HG03558 (cell line): ENCODE measurements around the gene VAPA.

Experiments
- ATAC-seq: cut with Tn5 transposase; IDR thresholded peaks from one replicate; pipeline ENCODE4 v1.9.1; 2021; ENCODE audit warnings: moderate number of reproducible peaks; ENCODE audit not compliant: unreplicated experiment; ENCODE audit errors: extremely low read depth

VAPA gene, protein sequence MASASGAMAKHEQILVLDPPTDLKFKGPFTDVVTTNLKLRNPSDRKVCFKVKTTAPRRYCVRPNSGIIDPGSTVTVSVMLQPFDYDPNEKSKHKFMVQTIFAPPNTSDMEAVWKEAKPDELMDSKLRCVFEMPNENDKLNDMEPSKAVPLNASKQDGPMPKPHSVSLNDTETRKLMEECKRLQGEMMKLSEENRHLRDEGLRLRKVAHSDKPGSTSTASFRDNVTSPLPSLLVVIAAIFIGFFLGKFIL

DNA sequence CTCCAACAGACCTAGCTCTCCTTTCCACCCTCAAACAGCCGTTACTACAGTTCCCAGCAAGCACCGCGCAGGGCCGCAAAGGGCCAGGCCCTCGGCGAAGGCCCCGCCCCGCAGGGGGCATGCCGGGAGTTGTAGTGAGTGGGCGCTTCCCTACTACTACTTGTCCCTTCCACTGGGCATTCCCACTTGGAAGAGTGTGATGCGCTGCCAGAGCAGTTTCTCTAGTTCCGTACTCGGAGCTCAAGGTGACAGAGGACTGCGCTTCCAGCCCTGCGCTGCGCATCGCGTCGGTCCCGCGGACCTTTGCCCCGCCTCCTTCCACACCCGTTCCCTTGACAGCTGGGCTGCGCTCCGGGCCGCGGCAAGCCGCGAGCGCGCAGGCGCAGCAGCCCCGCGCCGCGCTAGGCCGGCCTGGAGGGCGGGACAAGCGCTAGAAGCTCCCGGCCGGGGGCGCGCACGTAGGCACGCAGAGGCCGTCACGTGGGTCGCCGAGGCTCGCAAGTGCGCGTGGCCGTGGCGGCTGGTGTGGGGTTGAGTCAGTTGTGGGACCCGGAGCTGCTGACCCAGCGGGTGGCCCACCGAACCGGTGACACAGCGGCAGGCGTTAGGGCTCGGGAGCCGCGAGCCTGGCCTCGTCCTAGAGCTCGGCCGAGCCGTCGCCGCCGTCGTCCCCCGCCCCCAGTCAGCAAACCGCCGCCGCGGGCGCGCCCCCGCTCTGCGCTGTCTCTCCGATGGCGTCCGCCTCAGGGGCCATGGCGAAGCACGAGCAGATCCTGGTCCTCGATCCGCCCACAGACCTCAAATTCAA is at the start of gene VAPA:
VAPA (plus strand) TSS at position 491 of the 808 bp plus-strand sequence; CDS start at position 732, 241 bp downstream.
- peak; percentile 59 for ATAC-seq

DNA sequence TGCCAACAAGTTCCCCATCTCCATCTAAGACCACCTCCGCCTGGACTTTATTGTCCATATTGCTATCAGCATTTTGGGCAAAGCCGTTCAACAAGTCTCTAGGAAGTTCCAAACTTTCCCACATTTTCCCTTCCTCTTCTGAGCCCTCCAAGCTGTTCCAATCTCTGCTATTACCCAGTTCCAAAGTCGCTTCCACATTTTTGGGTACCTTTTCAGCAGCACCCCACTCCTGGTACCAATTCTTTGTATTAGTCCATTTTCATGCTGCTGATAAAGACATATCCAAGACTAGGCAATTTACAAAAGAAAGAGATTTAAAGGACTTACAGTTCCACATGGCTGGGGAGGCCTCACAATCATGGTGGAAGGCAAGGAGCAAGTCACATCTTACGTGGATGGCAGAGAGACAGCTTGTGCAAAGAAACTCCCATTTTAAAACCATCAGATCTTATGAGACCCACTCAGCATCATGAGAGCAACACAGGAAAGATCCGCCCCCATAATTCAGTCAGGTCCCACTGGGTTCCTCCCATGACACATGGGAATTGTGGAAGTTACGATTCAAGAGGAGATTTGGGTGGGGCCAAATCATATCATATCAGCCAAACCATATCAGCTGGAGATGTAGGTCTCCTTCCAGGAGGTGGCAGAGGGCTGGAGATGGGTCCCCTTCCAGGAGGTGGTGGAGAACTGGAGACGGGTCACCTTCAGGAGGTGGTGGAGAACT is 47.9 kb upstream of the VAPA start:
- ATAC-seq: no peak

DNA sequence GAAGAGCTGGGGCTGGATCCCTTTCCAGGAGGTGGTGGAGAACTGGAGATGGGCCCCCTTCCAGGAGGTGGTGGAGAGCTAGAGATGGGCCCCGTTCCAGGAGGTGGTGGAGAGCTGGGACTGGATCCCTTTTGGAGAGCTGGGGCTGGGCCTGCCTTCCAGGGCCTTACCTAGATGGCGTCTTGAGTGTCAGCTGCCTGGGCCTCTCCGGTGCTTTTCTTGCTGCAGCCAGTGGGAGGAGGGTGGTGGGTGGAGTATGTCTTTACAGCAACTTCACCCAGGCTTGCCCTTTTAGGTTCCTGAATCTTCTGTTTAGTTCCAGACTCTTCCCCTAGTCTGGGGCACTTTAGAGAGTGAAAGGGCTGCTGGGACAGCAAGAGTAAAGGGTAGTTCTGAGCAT is 47.2 kb upstream of the VAPA start:
- no peak for ATAC-seq

DNA sequence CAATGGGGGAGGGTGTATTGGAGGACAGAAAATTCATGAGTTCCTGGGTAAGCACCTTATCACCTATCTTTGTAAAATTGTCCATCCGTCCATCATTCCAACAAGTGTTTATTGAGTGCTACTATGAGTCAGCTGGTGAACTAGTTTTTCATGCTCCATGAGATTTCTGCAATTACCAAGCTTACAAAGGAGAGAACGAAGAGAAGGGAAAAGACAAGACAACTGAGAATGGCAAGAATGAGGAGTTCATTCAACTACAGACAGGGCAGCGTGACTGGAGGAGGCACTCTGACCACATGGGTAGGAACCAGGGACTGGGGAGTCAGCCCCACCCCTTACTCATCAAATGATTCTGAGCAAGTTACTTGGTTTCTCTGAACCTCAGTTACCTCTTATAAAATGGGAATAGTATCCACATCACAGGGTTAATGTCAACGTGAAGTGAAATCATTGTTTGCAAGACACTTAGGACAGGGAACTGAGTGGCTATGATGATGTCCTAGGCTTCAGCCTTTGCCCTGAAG is 46.7 kb upstream of the VAPA start:
- no peak for ATAC-seq

DNA sequence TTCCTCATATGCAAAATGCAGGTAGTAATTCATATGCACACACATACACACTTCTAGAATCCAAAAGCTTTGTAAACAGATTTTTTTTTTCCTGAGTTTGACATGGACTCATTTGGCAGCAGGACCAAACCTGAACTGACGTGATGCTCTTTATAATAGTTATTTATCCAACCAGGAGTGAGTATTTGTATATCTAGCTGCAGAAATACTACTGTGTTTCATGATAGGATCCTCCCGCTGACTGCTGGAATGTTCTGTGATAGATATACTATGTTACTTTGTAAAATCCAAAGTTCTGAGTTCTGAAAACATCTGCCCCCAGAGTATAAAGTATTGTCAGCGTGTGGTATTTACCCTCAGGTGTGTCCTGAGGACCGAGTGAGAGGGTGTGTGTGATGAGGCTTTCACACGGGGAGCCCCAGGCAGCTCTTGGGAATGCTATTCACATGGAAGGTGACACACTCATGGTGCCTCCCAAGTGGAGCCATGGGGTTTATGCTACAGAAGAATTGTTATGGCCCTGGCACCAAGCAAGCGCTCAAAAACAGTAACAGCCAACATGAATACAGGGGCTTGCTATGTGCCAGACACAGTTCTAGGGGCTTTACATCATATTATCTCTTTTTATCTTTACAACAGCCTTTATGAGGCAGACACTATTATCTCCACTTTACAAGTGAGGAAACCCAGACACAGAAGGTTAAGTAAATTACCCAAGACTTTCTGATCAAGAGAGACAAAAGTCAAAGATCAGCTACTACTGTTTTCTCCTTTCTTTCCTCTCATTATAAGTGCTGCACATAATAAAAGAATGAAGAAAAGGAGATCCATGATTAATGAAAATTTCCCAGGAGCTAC is 44.7 kb upstream of the VAPA start:
- ATAC-seq: no peak

DNA sequence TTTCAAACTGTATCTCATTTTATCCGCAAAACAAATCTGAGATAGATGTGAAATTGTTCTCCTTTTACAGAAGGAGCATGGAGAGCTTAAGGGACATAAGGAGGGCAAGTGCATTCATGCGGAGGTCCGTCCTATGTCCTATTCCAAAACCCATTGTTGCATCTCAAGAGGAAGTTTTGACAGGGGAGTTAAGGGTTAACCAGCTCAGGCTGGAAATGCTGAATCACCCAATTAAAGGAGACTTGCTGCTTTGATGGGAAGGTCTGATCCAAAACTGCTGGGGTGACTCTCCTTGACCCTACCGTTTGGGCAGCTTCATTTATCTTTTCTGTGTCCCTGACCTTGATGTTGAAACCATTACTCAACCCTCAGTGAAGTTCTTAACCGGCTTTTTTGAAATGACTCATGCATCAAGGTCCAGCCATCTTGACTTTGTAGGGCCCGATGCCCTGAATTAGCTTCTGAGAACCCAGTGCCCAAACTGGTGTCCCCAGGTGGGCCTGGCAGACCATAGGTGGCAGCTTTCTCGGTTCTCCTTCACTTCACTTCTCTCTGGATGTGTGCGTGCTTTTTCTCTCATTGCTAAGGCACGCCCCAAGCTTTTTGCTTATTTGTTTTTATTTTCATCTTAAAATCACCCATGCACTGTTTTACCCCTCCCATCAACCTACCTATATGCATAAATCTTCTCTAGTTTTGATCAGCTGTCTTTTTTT is 43.9 kb upstream of the VAPA start:
- no peak for ATAC-seq

DNA sequence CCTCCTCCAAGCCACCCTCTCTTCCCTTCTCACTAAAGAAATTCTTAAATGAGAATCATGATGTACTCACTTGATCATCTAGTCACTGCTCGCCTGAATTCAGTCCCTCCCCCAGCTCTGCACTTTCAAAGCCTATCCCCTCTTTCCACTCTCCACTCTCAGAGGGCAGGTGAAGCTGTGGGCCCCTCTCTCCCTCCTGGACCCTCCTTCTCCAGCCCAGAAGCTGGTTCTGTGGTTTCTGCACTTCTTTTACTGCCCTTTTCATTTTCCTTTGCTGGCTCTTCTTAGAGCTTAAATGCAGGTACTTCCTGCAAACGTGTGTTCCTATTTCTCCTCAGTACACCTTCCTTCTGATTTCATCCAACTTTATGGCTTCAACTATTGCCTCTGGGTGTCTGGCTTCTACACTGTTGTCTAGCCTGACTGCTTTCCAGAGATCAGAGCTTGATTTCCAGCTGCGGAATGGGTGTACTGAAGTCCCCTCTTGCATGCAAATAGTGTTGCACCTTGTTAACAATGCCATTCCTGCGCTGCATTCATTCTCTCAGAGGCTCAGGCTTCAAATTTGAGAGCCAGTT is 43.3 kb upstream of the VAPA start:
- ATAC-seq: no peak

DNA sequence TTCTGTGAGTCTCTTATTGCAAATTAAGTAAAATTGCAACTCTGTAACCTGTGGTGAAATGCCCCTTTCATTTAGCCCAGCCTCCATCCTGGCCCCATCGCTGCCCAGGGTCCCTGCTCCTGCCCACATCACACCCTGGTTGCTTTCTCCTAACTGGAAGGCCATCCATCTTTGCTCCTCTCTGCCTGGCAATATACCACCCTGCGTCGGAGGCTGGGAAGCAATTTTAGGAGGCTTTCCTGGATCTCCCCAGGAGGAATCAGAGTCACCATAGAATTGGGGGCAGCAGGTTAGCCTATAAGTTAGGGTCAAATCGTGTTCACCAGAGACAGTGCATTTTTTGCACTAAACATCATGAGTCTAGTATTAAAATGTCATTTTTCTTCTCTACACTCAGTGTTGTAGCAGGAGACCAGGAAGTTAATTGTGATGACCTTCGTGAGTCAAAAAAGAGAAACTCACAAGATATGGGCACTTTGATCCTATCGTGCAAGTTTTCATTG is 42.5 kb upstream of the VAPA start:
- ATAC-seq: no peak

DNA sequence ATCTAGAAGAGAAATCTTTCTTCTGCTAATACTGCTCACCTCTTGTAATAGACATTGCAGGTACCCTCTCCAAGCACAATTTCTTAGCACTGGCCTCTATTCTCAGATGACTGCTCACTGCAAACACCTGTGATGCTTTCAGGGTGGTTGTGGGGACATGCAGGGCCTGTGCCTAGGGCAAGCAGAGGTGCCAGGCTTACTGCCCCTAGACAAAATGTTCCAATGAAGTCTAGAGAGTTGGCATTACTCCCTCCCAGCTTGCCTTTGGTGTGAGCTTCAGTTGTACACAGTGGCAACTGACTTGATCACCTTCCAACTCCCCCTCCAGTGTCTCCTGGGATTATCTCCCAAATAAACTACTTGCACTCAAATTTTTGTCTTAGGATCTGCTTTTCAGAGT is 41.0 kb upstream of the VAPA start:
- ATAC-seq: no peak

DNA sequence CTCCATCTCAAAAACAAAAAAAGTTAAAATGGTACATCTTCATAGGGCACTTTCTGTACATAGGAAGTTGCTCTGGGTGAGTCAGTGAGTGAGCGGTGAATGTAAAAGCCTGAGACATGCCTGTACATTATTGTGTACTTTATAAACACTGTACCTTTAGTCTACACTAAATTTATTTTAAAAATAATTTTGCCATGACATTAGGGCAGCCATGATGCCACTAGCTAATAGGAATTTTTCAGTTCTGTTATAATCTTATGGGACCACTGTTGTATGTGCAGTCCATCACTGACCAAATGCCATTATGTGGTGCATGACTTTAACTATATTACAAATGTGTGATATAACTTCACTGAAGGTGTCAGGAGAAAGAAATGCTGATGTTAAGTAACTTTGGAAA is 39.1 kb upstream of the VAPA start:
- ATAC-seq: no peak

DNA sequence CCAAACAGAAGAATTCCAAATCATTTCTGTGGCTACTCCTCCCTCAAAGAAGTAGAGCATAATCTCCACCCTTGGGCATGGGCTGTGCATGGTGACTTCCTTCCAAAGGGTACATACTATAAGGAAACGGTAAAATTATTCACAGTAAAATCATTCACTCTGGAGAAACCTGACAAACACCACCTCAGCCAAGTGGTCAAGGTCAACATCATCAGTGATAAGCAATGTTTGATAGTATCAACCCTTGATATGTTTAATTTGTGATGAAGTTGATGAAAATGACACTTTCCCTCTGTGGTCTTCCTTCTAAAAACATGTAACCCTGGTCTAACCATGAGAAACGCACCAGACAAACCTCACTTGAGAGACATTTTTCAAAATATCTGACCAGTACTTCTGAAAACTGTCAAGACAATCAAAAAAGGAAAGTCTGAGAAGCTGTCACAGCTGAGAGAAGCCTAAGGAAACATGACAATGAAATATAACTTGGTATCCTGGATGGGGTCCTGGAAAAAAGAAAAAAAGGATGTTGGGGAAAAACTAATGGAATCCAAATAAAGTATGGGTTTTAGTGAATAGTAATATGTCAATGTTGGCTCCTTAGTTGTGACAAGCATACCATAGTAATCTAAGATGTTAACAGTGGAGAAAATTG is 37.5 kb upstream of the VAPA start:
- no peak for ATAC-seq

DNA sequence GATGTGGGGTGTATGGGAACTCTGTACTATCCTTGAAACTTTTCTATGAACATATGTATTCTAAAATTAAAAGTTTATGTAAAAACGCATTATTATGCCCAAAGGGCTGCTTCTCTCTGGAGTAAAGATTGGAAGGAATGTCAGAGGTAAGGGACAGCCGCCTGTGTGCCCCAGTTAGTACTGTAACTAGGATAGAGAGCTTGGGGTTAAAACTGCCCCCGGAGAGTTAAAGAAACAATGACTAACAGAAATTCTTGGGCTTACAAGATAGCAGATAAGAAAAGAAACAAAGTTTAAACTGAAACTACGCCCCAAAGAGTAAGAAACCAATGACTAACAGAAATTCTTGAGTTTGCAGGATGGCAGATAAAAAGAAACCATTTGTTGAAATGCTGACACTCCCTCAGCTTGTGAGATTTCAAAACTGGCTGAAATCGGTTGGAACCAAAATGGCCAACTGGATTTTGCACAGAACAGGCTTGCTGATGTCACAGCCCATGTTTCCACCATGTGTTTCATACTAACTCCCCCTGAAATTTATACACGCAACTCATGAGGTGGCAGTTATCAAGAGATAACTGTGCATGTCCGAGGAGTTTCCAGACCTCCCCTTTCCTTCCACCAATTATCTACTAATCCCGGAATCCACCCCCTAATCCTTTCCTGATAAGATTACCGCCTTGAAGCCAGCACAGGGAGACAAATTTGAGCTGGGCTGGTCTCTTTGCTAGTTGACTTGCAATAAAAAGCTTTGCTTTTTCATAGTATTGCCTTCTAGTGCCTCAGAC is 36.8 kb upstream of the VAPA start:
- no peak for ATAC-seq

DNA sequence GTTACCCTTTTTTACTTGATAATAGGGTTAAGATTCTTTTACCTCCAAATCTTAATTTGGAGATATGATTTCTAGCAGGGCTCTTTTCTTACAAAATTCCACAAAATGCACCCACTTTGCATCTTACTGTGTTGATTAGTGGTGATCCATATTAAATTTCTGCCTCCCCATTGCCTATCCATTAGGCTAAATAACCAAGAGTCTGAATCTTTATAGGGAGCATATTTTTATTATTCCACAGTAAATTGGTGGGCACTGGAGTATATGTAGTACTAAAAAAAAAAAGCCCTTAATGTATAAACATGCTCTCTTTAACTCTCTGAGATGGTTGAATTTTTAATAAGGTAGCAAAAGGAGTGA is 36.2 kb upstream of the VAPA start:
- no peak for ATAC-seq

DNA sequence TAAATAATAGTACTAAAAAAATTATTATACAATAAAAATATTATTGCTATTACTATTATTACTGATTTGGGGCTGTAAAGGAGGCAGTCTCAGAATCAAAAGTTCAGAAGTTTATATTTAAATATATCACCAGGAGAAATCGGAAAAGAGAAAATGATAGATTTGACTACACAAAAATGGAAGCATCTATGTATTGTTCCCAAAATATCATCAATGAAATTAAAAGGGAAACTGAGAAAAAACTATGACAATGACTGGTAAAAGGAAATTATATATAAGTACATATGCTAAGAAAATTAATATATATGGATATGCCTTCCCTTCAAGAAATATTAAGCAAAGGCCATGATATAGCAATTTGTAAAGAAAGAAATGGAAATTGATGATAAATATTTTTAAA is 35.7 kb upstream of the VAPA start:
- ATAC-seq: no peak

DNA sequence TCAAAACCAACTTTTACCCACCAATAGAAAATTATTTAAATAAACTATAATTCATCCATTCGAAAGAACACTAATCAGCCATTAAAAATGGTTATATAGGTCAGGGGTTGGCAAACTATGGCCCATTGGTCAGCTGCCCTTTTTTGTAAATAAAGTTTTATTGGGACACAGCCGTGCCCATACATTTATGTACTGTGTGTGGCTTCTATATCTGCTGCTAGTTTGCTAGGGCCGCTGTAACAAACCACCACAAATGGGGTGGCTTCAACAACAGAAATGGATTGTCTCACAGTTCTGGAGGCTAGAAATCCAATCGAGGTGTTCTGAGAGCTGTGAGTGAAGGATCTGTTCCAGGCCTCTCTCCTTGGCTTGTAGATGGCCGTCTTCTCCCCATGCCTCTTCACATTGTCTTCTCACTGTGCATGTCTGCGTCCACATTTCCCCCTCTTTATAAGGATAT is 35.0 kb upstream of the VAPA start:
- ATAC-seq: no peak

DNA sequence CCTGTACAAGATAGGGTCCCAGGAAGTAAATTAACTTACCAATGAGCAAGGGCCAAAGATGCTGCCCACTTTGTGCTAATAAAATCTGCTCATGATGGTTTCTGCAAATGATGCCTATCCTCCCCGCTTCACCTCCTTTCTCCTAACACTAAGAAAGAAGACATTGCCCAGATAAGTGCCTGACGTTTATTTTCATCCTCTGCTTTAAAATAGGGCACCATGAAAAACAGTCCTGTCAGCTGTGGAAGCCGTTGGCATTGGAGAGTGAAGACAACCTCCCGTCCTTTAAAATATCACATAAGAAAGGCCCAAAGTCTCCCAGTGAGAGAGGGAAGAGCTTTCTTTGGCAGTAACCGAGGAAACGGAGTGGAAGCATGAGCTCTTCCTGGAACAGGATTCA is 29.7 kb upstream of the VAPA start:
- ATAC-seq: no peak

DNA sequence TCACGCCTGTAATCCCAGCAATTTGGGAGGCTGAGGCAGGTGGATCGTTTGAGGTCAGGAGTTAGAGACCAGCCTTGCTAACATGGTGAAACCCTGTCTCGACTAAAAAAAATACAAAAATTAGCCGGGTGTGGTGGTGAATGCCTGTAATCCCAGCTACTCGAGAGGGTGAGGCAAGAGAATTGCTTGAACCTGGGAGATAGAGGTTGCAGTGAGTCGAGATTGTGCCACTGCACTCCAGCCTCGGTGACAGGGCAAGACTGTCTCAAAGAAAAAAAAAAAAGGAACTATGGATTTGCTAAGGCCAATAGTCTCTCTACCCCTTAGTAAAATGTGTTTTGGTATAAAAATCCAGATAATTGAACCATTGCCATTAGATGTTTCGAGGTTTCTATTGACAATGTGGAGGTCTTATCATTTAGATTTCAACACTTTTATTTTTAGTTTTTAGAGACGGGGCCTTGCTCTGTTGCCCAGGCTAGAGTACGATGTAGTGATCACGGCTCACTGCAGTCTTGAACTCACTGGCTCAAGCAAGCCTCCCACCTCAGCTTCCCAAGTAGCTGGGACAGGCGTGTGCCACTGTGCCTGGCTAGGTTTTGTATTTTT is 29.2 kb upstream of the VAPA start:
- ATAC-seq: no peak
